GM18867 (cell line): ENCODE results near the gene KDSR.
"Not testable (repeated sequence)": the region's sequence is repeated elsewhere in the genome, so short reads cannot be mapped to it uniquely, and the experiment has no call there.

Experiments used
- ATAC-seq: cut with Tn5 transposase; IDR thresholded peaks from one replicate; pipeline ENCODE4 v1.9.1; 2021; ENCODE audit warnings: mild to moderate bottlenecking, moderate library complexity; ENCODE audit not compliant: unreplicated experiment

The KDSR gene

DNA sequence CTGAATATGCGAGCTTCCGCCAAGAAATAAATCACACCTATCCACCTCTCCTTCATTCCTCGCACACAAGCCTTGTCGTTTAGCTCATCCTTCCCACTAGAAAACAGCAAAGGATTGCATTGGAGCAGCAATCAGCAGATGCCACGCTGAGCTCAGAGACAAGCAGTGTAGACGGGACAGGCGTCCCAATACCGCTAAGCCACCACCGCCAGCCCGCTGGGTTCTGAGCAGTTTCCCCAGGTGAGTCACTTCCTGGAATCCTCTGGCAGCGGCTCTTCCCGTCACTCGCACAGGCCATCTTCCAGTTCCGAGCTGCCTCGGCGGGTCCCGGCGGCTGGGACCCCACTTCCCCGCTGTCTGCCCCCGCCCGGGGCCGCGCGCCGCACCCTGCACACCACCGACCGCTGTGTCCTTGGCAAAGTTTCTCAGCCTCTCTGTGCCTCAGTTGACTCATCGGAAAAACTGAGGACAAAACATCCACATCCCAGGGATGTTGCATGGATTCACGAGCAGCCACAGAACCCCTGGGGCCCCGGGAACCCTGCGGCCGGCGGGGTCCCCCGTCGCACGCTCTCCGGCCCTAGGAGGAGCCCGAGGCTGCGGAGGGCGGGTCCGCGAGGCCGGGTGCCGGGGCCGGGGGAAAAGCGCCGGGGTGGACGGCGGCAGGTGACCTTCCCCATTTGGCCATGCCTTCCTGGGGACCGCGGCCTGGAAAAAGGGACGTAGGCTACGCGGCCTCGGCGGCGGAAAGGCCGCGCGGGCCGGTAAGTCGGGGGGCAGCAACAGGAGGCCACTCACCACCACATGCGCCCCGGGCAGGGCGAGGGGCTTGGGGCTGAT is 573 bp downstream of the KDSR start:
- ATAC-seq: peak; percentile 35

DNA sequence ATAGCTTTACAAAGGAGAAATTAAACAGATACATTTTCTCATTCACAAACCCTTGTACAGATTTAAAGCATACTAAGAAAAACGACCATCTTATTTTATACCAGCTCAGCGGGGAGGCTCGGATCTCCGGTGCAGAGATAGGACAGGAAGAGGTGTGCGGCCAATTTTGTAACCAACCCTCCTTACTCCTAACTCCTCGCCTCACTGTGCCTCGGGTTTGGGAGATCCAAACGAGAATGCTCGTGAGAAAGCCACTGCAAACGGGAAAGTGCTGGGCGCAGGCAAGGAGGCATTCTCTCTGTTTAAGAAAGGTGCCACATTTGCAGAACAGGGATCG is 1.2 kb downstream of the KDSR start:
- ATAC-seq: no peak

DNA sequence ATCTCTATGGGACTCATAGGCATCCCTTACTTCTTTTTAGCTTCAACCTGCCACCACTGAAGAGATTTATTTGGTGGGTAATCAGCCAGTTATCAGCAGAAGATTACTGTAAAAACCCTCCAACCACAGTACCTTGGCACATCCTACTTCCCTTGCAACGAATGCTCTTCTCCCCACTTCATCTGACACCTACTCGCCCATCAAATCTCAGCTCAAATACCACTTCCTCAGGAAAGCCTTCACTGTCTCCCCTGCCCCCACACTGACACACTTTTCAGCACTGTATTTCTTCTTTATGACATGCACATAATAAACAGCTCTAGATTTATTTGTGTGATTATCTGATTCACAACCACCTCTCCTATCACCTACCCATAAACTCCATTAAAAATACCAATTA is 3.1 kb downstream of the KDSR start:
- ATAC-seq: no peak

DNA sequence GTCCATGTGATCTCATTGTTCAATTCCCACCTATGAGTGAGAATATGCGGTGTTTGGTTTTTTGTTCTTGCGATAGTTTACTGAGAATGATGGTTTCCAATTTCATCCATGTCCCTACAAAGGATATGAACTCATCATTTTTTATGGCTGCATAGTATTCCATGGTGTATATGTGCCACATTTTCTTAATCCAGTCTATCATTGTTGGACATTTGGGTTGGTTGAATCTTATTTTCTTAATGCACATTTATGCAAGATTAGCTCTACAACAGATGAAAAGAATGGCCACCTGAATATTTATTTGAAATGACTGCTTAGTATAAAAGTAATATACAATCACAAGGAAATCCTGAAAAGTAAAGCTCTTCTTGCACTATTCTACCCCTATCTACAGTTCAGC is 3.6 kb downstream of the KDSR start:
- ATAC-seq: not testable (repeated sequence)

DNA sequence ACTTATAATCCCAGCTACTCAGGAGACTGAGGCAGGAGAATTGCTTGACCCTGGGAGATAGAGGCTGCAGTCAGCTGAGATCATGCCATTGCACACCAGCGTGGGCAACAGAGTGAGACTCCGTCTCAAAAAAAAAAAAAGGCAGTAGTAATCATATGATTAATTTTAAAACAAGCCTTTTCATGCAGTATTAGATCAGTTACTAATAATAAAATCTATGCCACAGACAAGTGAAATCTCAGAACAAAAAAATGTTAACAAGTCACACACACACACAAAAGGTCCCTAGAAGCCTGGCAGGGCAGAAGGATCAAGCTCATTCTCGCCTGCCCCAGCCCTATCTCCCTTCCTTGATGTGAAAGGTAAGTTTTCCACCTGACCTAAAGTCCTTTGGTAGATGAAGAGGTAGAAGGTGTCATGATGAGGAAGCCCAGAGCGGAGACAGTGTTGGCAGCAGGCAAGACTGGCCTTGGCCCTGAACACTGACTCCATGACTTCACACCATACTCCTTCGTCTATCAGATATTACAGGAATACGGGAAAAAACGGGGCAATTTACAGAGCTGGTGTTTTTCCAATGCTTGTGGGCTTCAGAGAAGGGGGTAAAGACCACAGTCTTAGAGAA is 10.6 kb downstream of the KDSR start:
- no peak for ATAC-seq

DNA sequence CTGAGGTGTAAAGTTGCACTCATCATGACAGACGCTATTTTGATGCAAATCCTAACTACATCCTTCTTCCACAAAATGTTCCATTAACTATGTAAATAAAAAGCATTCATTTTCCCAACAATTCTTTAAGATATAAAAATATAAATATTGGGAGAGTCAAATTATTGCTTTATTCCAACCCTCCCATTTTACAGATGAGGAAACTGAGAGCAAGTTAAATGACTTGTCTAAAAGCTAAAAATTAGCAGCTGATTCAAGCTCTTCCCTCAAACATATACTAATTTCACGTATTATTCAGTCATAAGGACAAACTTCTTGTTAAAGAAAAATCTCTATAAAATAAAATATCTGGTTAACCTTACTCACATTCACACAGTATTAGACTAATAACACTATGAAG is 16.8 kb downstream of the KDSR start:
- ATAC-seq: no peak

DNA sequence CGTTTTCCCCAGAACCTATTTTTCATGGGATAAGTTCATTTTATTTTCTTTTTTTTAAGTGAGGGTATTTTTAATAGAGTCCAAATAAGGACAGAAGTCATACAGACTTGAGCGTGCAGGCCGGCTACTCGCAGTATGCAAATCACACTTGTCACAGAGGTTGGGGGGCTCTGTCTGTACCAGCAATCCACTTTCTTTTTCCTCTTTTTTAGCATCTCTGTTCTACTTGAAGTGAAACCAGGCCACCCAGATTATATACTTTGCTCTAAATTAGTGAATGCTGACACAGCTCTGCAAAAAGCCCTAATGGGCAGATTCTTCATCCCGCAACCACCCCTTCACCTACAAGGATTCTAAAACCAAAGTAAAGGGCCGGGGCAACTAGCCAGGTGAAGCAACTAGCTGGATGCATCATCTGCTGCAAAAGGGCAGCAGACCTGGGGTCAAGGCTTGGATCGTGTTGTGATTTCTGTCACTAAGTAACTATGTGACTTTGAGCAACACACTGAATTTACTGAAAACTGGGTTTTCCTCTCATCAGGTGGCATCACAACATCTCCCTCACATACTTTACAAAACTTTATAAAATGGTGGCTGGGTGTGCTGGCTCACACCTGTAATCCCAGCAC is 18.4 kb downstream of the KDSR start:
- no peak for ATAC-seq

DNA sequence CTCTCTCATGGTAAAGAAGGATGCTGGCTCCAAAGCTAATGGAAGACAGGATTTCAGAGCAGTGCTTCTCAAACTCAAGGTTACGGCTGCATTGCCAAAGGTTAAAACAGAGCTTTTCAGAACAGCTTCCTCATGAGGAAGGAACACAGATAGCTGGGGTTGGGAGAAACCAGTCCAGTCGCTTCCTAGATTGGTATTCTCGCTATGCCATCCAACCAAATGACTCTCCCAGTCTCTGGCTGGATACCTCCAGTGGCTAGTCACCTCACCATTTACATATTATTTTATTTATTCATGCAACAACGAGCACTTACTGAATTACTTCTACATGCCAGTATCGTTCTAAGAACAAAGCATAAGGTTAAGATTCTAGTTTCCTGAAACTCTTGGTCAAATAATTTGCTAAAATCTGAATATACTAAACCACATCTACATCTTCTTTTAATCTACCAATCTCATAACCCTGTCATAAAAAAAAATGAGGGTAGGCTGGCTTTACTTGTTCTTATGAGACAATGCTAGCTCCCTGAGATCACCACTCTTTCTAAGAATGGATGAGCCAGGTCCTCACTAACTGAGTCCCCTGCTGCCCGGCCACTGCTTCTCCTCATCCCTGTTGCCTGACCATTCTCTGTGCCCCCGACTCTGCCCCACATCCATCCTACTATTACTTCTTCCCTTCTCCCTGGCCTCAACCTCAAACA is 20.4 kb downstream of the KDSR start:
- no peak for ATAC-seq

DNA sequence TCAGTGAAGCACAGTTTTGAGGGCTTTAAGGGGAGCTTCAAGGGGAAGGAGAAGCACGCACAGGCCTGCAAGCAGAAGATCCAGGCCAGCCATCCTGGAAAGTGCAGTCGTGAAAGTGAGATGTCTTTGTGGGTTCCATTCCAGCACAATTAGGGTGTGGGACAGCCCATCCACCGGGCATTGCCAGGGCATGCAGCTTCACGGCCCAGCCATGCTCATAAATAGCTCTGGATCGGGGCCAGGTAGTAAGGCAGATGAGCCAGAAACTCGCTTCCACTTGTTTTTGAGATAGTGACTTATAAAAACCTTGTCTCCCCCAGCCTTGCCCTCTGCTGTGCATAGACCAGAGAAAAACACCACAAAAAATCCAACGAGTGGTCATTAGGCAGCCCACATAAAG is 21.0 kb downstream of the KDSR start:
- ATAC-seq: no peak

DNA sequence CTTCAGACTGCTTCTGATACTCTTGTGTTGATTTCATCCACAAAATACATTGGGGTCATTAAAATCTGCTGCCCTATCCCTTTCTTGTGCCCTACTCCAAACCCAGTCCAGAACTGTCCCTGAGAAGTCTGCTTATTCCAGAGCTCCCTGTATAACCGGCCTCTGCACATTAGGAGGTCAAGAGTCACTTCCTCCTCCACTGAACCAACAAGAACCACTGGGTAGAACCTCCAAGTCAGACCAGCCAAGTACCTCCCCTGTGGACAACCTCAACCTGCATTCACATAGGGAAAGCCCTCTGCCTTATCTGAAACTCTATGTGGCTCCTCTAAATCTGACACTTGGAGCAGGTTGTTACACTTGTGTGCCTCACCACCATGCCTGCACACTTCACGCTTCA is 22.1 kb downstream of the KDSR start:
- no peak for ATAC-seq

DNA sequence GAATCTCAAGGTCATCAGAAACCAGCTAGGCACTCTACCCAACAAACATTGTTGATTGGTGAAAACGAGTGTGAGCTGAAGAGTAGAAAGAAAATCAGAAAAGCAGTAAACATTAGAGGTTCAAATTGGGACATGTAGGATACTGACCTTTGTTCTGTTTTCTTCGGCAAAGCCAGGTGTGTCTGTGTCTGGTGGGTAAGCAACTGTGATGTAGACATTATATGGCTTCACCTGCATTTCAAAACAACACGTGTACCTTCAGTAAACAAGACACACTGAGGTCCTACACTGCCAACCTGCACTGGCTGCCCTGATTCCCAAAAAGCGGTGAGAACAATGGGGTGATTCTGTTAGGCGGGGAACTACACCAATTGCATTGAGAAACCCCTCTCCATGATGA is 22.7 kb downstream of the KDSR start:
- ATAC-seq: no peak

DNA sequence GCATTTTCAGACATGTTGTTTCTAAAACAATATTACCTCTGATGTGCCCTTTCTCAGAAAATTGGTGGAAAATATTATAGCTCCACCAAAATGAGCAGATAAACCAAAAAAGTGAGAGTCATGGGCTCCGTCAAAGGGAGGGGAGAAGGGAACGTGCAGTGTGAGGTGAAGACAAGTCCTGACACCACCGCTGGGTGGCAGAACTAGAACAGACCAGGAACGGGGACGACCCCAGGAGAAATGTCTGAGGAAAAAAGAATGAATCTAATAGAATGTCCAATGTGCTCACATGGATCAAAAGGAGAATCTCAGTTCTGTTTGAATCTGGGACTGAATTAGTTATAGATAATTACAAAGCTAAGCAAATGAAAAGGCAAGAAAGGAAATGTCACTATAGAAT is 24.8 kb downstream of the KDSR start:
- ATAC-seq: no peak

DNA sequence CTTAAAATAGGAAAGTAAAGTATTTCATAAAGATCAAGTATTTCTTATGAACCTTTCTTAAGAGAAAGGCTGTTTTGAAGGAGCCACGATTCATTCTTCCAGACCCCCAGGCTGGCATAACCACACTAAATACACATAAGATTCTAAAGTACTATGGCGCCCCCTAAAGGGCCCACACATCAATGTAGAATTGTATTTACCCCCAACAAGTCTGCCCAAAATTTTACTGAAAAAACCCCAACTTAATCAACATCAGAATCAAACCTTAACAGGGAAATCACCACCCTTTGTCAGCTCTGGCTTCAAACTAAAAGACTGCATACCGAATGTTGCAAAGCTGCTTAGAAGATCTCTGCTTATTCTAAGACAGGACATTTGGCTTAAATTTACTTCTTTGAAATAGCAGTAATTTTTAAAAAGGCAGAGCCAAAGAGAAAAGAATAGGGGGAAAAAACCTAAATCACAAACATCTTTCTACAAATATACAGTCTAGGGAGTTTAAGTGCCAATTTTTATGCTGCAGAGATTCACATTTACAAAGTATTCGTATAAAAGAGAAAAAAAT is 27.0 kb downstream of the KDSR start:
- no peak for ATAC-seq

DNA sequence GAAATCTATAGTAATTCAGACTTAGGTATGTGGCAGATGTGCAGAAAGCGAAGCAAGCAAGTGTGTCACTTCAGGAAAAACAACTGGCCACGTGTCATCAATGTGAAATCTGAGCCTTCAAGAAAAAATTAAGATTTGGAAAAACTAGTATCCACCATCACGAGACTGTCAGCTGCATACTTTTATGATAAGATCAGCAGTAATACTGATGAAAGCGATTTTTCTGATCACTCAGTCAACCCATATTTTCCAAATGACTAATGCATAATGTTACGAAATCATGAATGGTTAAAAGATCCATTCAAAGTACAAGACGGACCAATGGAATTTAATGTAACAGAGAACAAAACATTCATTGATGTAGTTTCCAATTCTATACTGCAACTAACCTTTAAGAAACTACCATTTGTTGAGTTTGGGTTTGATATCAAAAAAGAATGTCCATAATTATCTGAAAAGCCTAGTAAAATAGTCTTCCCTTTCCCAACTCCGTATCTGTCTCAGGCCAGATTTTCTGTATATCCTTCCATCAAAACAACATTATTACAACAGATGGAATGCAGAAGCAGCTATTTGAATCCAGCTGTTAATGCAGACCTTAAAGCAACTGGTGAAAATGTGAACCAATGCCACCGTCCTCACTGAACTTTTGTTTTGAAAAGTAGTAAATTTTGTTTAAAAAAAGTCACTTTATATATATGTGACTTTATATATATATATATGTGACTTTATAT is 30.5 kb downstream of the KDSR start:
- ATAC-seq: no peak

DNA sequence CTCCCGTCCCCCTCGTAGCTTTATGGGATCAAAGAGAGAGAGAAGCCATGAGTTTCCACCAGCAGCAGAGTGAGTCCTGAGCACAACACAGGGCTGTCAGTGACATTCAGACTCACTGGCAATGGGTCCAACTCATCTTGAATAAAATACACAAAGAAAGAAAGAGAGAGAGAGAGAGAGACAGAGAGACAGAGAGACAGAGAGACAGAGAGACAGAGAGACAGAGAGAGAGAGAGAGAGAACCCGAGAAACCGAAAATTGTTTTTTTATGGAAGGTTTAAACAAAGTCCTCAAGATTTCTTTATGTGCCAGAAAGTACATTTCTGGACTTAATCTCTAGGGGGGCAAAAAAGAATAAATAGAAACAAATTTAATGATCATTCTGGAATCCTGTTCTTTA is 35.9 kb downstream of the KDSR start:
- ATAC-seq: no peak

DNA sequence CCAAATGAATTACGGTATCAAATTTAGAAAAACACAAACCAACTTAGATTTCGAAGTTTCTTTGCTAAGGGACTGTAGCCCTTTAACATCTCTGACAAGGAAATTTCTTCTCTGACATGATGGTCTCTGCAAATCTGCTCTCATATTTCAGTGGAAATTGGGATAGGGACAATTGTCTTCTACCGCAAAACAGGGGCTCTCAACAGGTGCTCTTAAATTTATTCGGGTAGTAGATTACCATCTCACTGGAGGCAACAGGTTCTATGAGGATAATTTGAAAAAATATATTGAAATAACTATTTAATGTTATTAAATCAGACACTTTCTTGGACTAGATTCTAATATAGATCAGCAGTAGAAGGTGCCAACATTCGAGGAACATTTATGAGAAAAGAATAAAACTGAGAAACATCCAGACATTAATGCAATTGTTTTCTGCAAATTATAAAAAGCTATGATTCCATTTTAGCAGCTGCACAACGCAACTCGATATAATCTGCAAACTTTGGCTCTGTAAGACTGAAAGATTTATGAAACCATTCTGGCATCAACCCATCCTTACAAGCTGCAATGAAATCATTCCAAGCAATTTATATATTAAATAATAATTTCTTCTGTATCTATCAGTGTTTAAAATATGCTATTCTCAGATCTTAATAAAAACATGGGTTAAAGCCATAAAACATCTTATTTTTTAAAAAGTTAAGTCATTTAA is 37.4 kb downstream of the KDSR start:
- ATAC-seq: no peak

DNA sequence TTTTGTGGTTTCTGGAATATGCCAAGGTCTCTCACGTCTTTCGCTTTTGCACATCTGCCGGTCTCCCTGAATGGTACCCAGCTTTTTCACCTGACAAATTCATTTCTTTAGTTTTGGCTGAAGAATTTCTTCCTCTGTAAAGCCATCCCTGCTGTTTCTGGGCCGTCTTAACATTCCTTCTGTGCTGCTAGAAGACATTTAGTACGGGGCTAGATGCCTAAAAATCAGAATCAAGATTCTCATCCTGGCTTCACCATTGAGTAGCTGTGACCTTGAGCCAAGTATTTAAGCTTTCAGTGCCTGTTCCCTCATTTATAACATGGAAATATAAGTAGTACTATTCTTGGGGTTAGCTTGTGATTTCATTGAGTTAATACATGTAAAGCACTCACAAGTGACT is 41.0 kb downstream of the KDSR start:
- ATAC-seq: no peak

DNA sequence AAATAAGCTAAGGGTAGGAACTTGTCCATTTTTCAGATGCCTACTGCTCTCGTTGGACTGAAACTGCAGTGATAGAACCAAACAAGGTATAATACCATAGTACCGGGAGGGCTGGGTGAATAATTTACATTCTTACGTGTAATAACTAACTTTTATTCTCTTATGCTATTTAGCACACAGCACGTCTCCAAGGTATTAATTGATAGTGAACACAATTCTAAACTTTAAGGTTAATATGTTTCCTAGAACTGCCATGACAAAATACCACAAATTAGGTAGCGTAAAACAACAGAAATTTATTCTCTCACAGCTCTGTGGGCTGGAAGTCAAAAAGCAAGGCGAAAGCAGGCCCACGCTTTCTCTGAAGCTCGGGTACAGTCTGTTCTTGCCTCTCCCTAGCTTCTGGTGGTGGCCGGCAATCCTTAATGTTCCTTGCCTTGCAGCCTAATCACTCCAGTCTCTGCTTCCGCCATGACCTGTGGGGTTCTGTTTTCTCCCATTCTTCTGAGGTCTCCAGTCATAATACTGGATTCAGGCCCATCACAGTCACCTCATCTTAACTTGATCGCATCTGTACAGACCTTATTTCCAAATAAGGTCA is 41.8 kb downstream of the KDSR start:
- ATAC-seq: no peak

DNA sequence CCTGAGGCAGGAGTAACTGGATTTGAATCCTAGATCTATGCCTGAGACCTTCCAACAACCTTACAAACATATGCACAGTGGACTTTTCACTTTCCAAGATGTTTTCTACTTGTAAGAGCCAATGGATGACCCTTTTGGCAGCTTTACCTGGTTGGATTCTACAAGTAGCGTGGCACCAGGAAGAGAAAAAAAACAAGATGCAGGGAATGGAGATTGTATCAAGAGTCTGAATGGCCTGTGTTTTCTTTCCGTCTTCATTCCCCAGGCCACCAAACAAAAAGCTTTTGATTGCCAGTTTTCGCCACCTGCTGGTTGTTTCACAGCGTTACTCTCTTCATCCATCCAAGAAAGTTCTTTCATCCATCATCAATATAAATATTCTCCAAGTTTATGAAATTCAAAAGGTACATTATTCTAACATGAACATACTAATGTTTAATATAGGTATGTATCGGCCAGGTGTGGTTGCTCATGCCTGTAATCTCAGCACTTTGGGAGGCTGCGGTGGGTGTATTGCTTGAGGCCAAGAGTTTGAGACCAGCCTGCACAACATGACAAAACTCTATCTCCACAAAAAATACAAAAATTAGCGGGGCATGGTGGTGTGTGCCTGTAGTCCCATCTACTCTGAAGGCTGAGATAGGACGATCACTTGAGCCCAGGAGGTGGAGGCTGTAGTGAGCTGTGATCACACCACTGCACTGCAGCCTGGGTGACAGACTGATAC is 43.9 kb downstream of the KDSR start:
- ATAC-seq: no peak
